NCI-H446 (cell line): Measurements from ENCODE around the gene TMEM138.
"Not testable (repeated sequence)": the region's sequence is repeated elsewhere in the genome, so short reads cannot be mapped to it uniquely, and the experiment has no call there.

Experiments
- DNase-seq, 2 experiments: peaks; one replicate each; lab custom pipeline; 2025; lab: John Stamatoyannopoulos, UW

TMEM138 gene

GRCh38 chr11:61364012-61364675 is 2.0 kb downstream of the TMEM138 start:
- no peak for DNase-seq

GRCh38 chr11:61367406-61367805 is 5.2 kb downstream of the TMEM138 start:
- DNase-seq, result no peak

GRCh38 chr11:61368646-61369045 is 6.5 kb downstream of the TMEM138 start:
- no peak for DNase-seq

- no peak for DNase-seq
These were observed 7.5 kb downstream of the TMEM138 start for GRCh38 chr11:61369372-61370348.

GRCh38 chr11:61370349-61371005 is 8.3 kb downstream of the TMEM138 start:
- no peak for DNase-seq

GRCh38 chr11:61372659-61373420 is 10.7 kb downstream of the TMEM138 start:
- no peak for DNase-seq

GRCh38 chr11:61375761-61376108 is 13.6 kb downstream of the TMEM138 start:
- no peak for DNase-seq

GRCh38 chr11:61377461-61378160 is 15.4 kb downstream of the TMEM138 start:
- DNase-seq, result no peak

- DNase-seq, result no peak
These were observed 16.6 kb downstream of the TMEM138 start for GRCh38 chr11:61378713-61379313.

- no peak for DNase-seq
These were observed 18.7 kb downstream of the TMEM138 start for GRCh38 chr11:61380884-61381283.

GRCh38 chr11:61383859-61384258 is 21.7 kb downstream of the TMEM138 start:
- not testable (repeated sequence) for DNase-seq

- DNase-seq, result no peak
These were observed 22.4 kb downstream of the TMEM138 start for GRCh38 chr11:61384271-61385242.

- DNase-seq, result no peak
These were observed 28.0 kb downstream of the TMEM138 start for GRCh38 chr11:61390161-61390560.

GRCh38 chr11:61392981-61393595 is 30.9 kb downstream of the TMEM138 start:
- no peak for DNase-seq

- no peak for DNase-seq
These were observed 39.0 kb downstream of the TMEM138 start for GRCh38 chr11:61401173-61401572.

GRCh38 chr11:61401573-61401972 is 39.4 kb downstream of the TMEM138 start:
- no peak for DNase-seq

GRCh38 chr11:61403658-61404057 is 41.5 kb downstream of the TMEM138 start:
- DNase-seq, result no peak

GRCh38 chr11:61404103-61404502 is 41.9 kb downstream of the TMEM138 start:
- no peak for DNase-seq

- no peak for DNase-seq
These were observed 42.5 kb downstream of the TMEM138 start for GRCh38 chr11:61404641-61405040.
